Measurements from ENCODE around the gene ISOC1.

ISOC1 gene

GRCh38 chr5:129094087-129094923 lies at the start of gene ISOC1:
Gene ISOC1 (plus strand): TSS chr5:129094749. CDS start chr5:129094767, 18 bp downstream.
- DNase-seq (ENCODE audit: low spot score) = peak; percentile 90

- no peak for DNase-seq (ENCODE audit: low spot score)
Measured at GRCh38 chr5:129046151-129046550, 48.4 kb upstream of the ISOC1 start.

GRCh38 chr5:129048509-129048908 lies 46.0 kb upstream of the ISOC1 start:
- DNase-seq (ENCODE audit: low spot score) = no peak

- DNase-seq (ENCODE audit: low spot score) = no peak
Measured at GRCh38 chr5:129049126-129049799, 45.3 kb upstream of the ISOC1 start.

GRCh38 chr5:129051283-129051682 lies 43.3 kb upstream of the ISOC1 start:
- DNase-seq (ENCODE audit: low spot score) = no peak

- no peak for DNase-seq (ENCODE audit: low spot score)
Measured at GRCh38 chr5:129053438-129053837, 41.1 kb upstream of the ISOC1 start.

- DNase-seq (ENCODE audit: low spot score) = no peak
Measured at GRCh38 chr5:129057329-129057728, 37.2 kb upstream of the ISOC1 start.

GRCh38 chr5:129061849-129062248 lies 32.7 kb upstream of the ISOC1 start:
- no peak for DNase-seq (ENCODE audit: low spot score)

- no peak for DNase-seq (ENCODE audit: low spot score)
Measured at GRCh38 chr5:129063483-129064113, 31.0 kb upstream of the ISOC1 start.

GRCh38 chr5:129065721-129066120 lies 28.8 kb upstream of the ISOC1 start:
- DNase-seq (ENCODE audit: low spot score) = no peak

- DNase-seq (ENCODE audit: low spot score) = no peak
Measured at GRCh38 chr5:129067745-129068144, 26.8 kb upstream of the ISOC1 start.

GRCh38 chr5:129069292-129069691 lies 25.3 kb upstream of the ISOC1 start:
- no peak for DNase-seq (ENCODE audit: low spot score)

GRCh38 chr5:129073111-129073510 lies 21.4 kb upstream of the ISOC1 start:
- no peak for DNase-seq (ENCODE audit: low spot score)

GRCh38 chr5:129074903-129075302 lies 19.6 kb upstream of the ISOC1 start:
- DNase-seq (ENCODE audit: low spot score) = no peak

- no peak for DNase-seq (ENCODE audit: low spot score)
Measured at GRCh38 chr5:129077433-129078075, 17.0 kb upstream of the ISOC1 start.

GRCh38 chr5:129078247-129078646 lies 16.3 kb upstream of the ISOC1 start:
- no peak for DNase-seq (ENCODE audit: low spot score)

GRCh38 chr5:129078660-129079059 lies 15.9 kb upstream of the ISOC1 start:
- DNase-seq (ENCODE audit: low spot score) = no peak

GRCh38 chr5:129079496-129079895 lies 15.1 kb upstream of the ISOC1 start:
- no peak for DNase-seq (ENCODE audit: low spot score)

GRCh38 chr5:129080766-129081165 lies 13.8 kb upstream of the ISOC1 start:
- DNase-seq (ENCODE audit: low spot score) = no peak

GRCh38 chr5:129082225-129083136 lies 12.1 kb upstream of the ISOC1 start:
- no peak for DNase-seq (ENCODE audit: low spot score)
